ENCODE data around the gene LIN7C.

DNA sequence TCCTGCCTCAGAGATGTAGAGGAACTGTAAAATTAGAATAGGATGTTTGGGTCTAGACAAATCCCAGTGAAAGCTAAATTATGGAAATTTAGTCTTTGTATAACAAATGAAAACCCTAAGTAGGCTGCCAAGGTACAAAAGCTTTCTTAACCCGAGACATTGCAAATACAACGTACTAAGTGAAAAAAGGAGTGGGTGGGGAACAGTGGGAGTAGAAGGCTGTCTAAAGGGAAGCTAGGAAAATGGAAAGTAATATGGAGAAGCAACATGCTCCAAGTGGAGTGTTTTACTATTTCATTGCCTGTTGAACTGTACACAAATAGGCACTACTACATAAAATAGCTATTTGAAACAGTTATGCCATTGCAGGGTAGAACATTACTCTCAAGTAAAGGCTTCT is 6.8 kb upstream of the LIN7C start:
- TF ChIP-seq, protein P1, sequence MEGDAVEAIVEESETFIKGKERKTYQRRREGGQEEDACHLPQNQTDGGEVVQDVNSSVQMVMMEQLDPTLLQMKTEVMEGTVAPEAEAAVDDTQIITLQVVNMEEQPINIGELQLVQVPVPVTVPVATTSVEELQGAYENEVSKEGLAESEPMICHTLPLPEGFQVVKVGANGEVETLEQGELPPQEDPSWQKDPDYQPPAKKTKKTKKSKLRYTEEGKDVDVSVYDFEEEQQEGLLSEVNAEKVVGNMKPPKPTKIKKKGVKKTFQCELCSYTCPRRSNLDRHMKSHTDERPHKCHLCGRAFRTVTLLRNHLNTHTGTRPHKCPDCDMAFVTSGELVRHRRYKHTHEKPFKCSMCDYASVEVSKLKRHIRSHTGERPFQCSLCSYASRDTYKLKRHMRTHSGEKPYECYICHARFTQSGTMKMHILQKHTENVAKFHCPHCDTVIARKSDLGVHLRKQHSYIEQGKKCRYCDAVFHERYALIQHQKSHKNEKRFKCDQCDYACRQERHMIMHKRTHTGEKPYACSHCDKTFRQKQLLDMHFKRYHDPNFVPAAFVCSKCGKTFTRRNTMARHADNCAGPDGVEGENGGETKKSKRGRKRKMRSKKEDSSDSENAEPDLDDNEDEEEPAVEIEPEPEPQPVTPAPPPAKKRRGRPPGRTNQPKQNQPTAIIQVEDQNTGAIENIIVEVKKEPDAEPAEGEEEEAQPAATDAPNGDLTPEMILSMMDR (IDR thresholded peaks at IDR 0.05) = no peak
- TF ChIP-seq POLR2AphosphoS5 (IDR thresholded peaks at IDR 0.05) = no peak
- no peak for TF ChIP-seq EP300 (IDR thresholded peaks at IDR 0.05)
